ENCODE results near the gene DDR1.

DDR1 gene

GRCh38 chr6:30881392-30882203, 2.7 kb upstream of the DDR1 start:
- FAIRE-seq (no peak), DNase-seq (ENCODE audit: insufficient read length, low spot score) (no peak)
- TF ChIP-seq POLR2A (IDR thresholded peaks at IDR 0.05; ENCODE audit: low read depth, low read length): no peak

- TF ChIP-seq POLR2A (IDR thresholded peaks at IDR 0.05; ENCODE audit: low read depth, low read length): no peak
- DNase-seq (ENCODE audit: insufficient read length, low spot score): no peak
Measured at GRCh38 chr6:30882204-30882758, 2.0 kb upstream of the DDR1 start.

GRCh38 chr6:30882759-30883684, 1.3 kb upstream of the DDR1 start:
- DNase-seq (ENCODE audit: insufficient read length, low spot score) (no peak), FAIRE-seq (no peak)
- TF ChIP-seq POLR2A (IDR thresholded peaks at IDR 0.05; ENCODE audit: low read depth, low read length): no peak

More at GRCh38 chr6:30882204-30882758, 2.0 kb upstream of the DDR1 start:
- FAIRE-seq: no peak

- FAIRE-seq (no peak), DNase-seq (ENCODE audit: insufficient read length, low spot score) (peak; percentile 57)
- TF ChIP-seq POLR2A (IDR thresholded peaks at IDR 0.05; ENCODE audit: low read depth, low read length): no peak; the same call in 1 of the 2 replicates
Measured at GRCh38 chr6:30884521-30885480, 482 bp downstream of the DDR1 start.

- no peak; the same call in 1 of the 2 replicates for TF ChIP-seq POLR2A (IDR thresholded peaks at IDR 0.05; ENCODE audit: low read depth, low read length)
- FAIRE-seq (no peak), DNase-seq (ENCODE audit: insufficient read length, low spot score) (peak; percentile 48)
Measured at GRCh38 chr6:30885481-30885998, 1.2 kb downstream of the DDR1 start.

- peak; percentile 98 for DNase-seq (ENCODE audit: insufficient read length, low spot score)
- no peak for TF ChIP-seq POLR2A (IDR thresholded peaks at IDR 0.05; ENCODE audit: low read depth, low read length)
- FAIRE-seq: no peak
Measured at GRCh38 chr6:30885999-30886896, 1.9 kb downstream of the DDR1 start.

- TF ChIP-seq POLR2A (IDR thresholded peaks at IDR 0.05; ENCODE audit: low read depth, low read length): no peak
- DNase-seq (ENCODE audit: insufficient read length, low spot score) (no peak), FAIRE-seq (no peak)
Measured at GRCh38 chr6:30886897-30887255, 2.6 kb downstream of the DDR1 start.

GRCh38 chr6:30887901-30888815, 3.8 kb downstream of the DDR1 start:
- FAIRE-seq: no peak
- TF ChIP-seq POLR2A (IDR thresholded peaks at IDR 0.05; ENCODE audit: low read depth, low read length): no peak
- peak; percentile 84 for DNase-seq (ENCODE audit: insufficient read length, low spot score)

GRCh38 chr6:30888816-30889495, 4.6 kb downstream of the DDR1 start:
- no peak for TF ChIP-seq POLR2A (IDR thresholded peaks at IDR 0.05; ENCODE audit: low read depth, low read length)
- FAIRE-seq (no peak), DNase-seq (ENCODE audit: insufficient read length, low spot score) (no peak)

- no peak for FAIRE-seq
- no peak for TF ChIP-seq POLR2A (IDR thresholded peaks at IDR 0.05; ENCODE audit: low read depth, low read length)
- no peak for DNase-seq (ENCODE audit: insufficient read length, low spot score)
Measured at GRCh38 chr6:30889496-30889885, 5.2 kb downstream of the DDR1 start.

Data from H54 (cell line).